HUES48 (cell line): Measurements from ENCODE around the gene JUP.

ENCODE experiments used
- H3K27ac ChIP-seq: one replicate; pipeline ENCODE4 v1.7.0; 2013; ENCODE audit warnings: low read depth, low read length, inconsistent platforms
- H3K27me3 ChIP-seq: 2 replicates; pipeline ENCODE4 v1.6.1; 2013; ENCODE audit warnings: mild to moderate bottlenecking, low read length; ENCODE audit not compliant: control insufficient read depth, insufficient read depth
- H3K36me3 ChIP-seq: 2 replicates; pipeline ENCODE4 v1.6.1; 2013; ENCODE audit warnings: low read length; ENCODE audit not compliant: control insufficient read depth, insufficient read depth
- H3K4me1 ChIP-seq: 2 replicates; pipeline ENCODE4 v1.6.1; 2013; ENCODE audit warnings: mild to moderate bottlenecking, low read length; ENCODE audit not compliant: control insufficient read depth, insufficient read depth
- H3K4me3 ChIP-seq: 2 replicates; pipeline ENCODE4 v1.5.1; 2013; ENCODE audit warnings: mild to moderate bottlenecking, low read depth, low read length
- H3K9ac ChIP-seq: 2 replicates; pipeline ENCODE4 v1.6.1; 2013; ENCODE audit warnings: mild to moderate bottlenecking, low read depth, low read length, moderate library complexity
- H3K9me3 ChIP-seq: 2 replicates; pipeline ENCODE4 v1.6.1; 2013; ENCODE audit warnings: low read length; ENCODE audit not compliant: control insufficient read depth, insufficient read depth

The JUP gene

GRCh38 chr17:41818024-41818423 is 31.5 kb upstream of the JUP start:
- Histone ChIP-seq H3K9me3 (no peaks in the 10 kb centered on the region), H3K27me3 (no peaks in the 10 kb centered on the region), H3K4me1 (peaks cover 23% of the 10 kb centered on the region), H3K9ac (no peak overlapping the region), H3K27ac (no peak overlapping the region), H3K36me3 (peaks cover 44% of the 10 kb centered on the region), H3K4me3 (no peak overlapping the region)

GRCh38 chr17:41816637-41817320 is 30.3 kb upstream of the JUP start:
- no peak overlapping the region for H3K9ac ChIP-seq
- H3K36me3 ChIP-seq, result peaks cover 36% of the 10 kb centered on the region

GRCh38 chr17:41814195-41814594 is 27.7 kb upstream of the JUP start:
- Histone ChIP-seq H3K9ac (peak overlapping the region; percentile 34; the same call in 1 of the 2 replicates), H3K27ac (no peak overlapping the region), H3K4me1 (peaks cover 18% of the 10 kb centered on the region), H3K9me3 (no peaks in the 10 kb centered on the region), H3K4me3 (peak overlapping the region; percentile 79), H3K36me3 (peaks cover 13% of the 10 kb centered on the region), H3K27me3 (peaks cover 6% of the 10 kb centered on the region)

More at GRCh38 chr17:41816637-41817320, 30.3 kb upstream of the JUP start:
- Histone ChIP-seq H3K27ac (no peak overlapping the region), H3K9me3 (no peaks in the 10 kb centered on the region), H3K4me3 (no peak overlapping the region), H3K4me1 (peaks cover 23% of the 10 kb centered on the region), H3K27me3 (no peaks in the 10 kb centered on the region)

GRCh38 chr17:41813699-41814124 is 27.2 kb upstream of the JUP start:
- Histone ChIP-seq H3K4me3 (peak overlapping the region; percentile 79), H3K27ac (peak overlapping the region; percentile 88), H3K4me1 (peaks cover 15% of the 10 kb centered on the region), H3K27me3 (peaks cover 6% of the 10 kb centered on the region), H3K9ac (peak overlapping the region; percentile 34), H3K9me3 (no peaks in the 10 kb centered on the region), H3K36me3 (peaks cover 10% of the 10 kb centered on the region)

GRCh38 chr17:41813152-41813680 is 26.7 kb upstream of the JUP start:
- Histone ChIP-seq H3K27me3 (peaks cover 6% of the 10 kb centered on the region), H3K36me3 (peaks cover 10% of the 10 kb centered on the region), H3K27ac (peak overlapping the region; percentile 88), H3K9me3 (no peaks in the 10 kb centered on the region), H3K4me3 (peak overlapping the region; percentile 79), H3K9ac (peak overlapping the region; percentile 34), H3K4me1 (peaks cover 15% of the 10 kb centered on the region)

- H3K4me3 ChIP-seq, result peak within 1 kb of the TSS; percentile 79
- no peaks in the 10 kb centered on the region for H3K9me3 ChIP-seq
- peak within 1 kb of the TSS; percentile 43 for H3K9ac ChIP-seq
- peaks cover 7% of the 10 kb centered on the region for H3K36me3 ChIP-seq
- H3K27ac ChIP-seq, result peak within 1 kb of the TSS; percentile 88
- H3K4me1 ChIP-seq, result peaks cover 15% of the 10 kb centered on the region
- peaks cover 6% of the 10 kb centered on the region for H3K27me3 ChIP-seq
Measured at GRCh38 chr17:41812381-41813151, 26.1 kb upstream of the JUP start, which contains the start of gene FKBP10. TSS of gene FKBP10 (plus strand) at chr17:41813004. CDS start at chr17:41813035, 31 bp downstream.

- H3K9ac ChIP-seq, result peak within 1 kb of the TSS; percentile 43
- peaks cover 6% of the 10 kb centered on the region for H3K27me3 ChIP-seq
- peaks cover 15% of the 10 kb centered on the region for H3K4me1 ChIP-seq
- H3K36me3 ChIP-seq, result peaks cover 7% of the 10 kb centered on the region; the same call in 1 of the 2 replicates
- H3K27ac ChIP-seq, result peak within 1 kb of the TSS; percentile 88
- peak within 1 kb of the TSS; percentile 79 for H3K4me3 ChIP-seq
- no peaks in the 10 kb centered on the region for H3K9me3 ChIP-seq
Measured at GRCh38 chr17:41811549-41812380, 25.3 kb upstream of the JUP start, which contains the start of gene P3H4. TSS of gene P3H4 (minus strand) at chr17:41811949. CDS start at chr17:41811915, 34 bp downstream.

GRCh38 chr17:41810659-41811548 is 24.4 kb upstream of the JUP start:
- Histone ChIP-seq H3K36me3 (peaks cover 11% of the 10 kb centered on the region), H3K27me3 (peaks cover 6% of the 10 kb centered on the region), H3K9ac (peak overlapping the region; percentile 2; the same call in 1 of the 2 replicates), H3K4me3 (peak overlapping the region; percentile 79), H3K4me1 (peaks cover 15% of the 10 kb centered on the region), H3K27ac (no peak overlapping the region), H3K9me3 (no peaks in the 10 kb centered on the region)

- Histone ChIP-seq H3K27ac (no peak overlapping the region), H3K9ac (no peak overlapping the region), H3K4me3 (no peak overlapping the region), H3K9me3 (no peaks in the 10 kb centered on the region), H3K36me3 (peaks cover 7% of the 10 kb centered on the region), H3K27me3 (peaks cover 6% of the 10 kb centered on the region), H3K4me1 (peaks cover 4% of the 10 kb centered on the region; the same call in 1 of the 2 replicates)
Measured at GRCh38 chr17:41806685-41807445, 20.4 kb upstream of the JUP start.
